ENCODE measurements around the gene HS3ST6.

- TF ChIP-seq, protein P1, sequence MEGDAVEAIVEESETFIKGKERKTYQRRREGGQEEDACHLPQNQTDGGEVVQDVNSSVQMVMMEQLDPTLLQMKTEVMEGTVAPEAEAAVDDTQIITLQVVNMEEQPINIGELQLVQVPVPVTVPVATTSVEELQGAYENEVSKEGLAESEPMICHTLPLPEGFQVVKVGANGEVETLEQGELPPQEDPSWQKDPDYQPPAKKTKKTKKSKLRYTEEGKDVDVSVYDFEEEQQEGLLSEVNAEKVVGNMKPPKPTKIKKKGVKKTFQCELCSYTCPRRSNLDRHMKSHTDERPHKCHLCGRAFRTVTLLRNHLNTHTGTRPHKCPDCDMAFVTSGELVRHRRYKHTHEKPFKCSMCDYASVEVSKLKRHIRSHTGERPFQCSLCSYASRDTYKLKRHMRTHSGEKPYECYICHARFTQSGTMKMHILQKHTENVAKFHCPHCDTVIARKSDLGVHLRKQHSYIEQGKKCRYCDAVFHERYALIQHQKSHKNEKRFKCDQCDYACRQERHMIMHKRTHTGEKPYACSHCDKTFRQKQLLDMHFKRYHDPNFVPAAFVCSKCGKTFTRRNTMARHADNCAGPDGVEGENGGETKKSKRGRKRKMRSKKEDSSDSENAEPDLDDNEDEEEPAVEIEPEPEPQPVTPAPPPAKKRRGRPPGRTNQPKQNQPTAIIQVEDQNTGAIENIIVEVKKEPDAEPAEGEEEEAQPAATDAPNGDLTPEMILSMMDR (IDR thresholded peaks at IDR 0.05) = no peak
- TF ChIP-seq POLR2AphosphoS5 (IDR thresholded peaks at IDR 0.05) = no peak
- TF ChIP-seq POLR2A (IDR thresholded peaks at IDR 0.05) = no peak
These were observed 45.7 kb upstream of the HS3ST6 start for GRCh38 chr16:1963806-1964505.

All from breast epithelium (tissue), 3 donors.